Measurements from ENCODE around the gene TRAPPC12. TPM values are rescaled to one million over a fixed set of nuclear protein-coding genes. Genes with fewer than 3 reads are reported as not detected.

The TRAPPC12 gene
- total RNA-seq, 1 donor from 2014 or later = 78.9 TPM

DNA sequence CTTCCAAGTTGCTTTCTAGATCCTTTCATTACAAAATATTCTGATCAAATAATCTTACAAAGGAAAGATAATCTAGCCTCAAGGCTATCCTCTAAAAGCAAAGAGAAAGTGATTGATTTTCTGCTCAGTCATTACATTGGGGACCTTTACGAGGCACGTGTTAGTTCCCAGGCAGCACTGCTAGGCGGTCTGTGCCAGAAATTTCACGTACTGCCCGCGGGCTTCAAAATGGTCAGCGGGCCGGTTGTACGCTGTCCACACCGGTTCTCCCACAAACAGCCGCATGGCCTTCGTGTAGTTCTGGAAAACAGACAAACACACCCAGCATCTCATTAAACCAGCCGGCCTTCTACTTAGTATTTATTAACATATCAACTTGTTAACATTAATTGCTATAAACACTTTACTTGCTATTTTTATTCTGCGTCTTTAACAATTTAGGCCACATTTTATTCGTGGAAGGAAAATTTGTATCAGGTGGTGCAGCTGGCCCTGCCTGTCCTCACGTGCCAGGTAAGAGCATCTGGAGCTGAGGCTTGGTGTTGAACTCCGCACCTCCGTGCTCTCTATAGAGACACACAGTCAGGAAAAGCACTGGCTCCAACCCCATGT is 119.4 kb downstream of the TRAPPC12 start:
- no peak for DNase-seq (ENCODE audit: low spot score)

DNA sequence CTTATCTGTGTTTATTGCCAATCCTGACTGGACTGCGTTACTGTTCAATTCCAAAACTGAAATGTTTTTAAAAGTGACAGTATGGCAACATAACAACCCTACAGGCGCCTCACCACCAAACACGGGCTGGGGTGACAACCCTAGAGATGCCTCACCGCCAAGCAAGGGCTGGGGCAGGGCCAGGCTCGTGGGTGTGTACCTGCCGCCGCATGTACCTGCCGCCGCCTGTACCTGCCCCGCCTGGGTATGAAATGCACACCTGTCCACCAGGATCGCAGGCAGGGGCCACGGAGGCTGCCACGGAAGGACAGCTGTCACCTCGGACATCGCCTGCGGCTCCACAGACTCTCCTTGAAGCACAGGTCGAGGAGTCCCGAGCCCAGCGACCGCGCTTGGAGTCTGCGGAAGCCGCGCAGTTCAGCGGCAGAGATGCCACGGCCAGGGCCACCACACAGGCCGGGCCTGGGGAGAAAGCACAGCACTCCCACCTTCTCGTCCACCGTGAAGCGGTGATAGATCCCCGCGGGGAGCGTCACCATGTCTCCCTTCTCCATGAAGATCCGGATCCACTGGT is 120.9 kb downstream of the TRAPPC12 start:
- DNase-seq (ENCODE audit: low spot score) = no peak

DNA sequence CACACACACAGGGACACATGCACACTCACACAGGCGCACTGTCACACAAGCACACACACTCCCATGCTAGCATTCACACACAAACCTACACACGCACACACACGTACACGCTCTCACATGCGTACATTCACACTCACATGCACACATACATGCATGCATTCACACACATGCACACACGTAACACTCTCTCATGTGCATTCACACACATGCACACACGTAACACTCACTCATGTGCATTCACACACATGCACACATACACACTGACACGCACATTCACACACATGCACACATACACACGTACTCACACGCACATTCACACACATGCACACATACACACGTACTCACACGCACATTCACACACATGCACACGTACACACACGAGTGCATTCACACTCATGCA is 123.6 kb downstream of the TRAPPC12 start:
- no peak for DNase-seq (ENCODE audit: low spot score)

DNA sequence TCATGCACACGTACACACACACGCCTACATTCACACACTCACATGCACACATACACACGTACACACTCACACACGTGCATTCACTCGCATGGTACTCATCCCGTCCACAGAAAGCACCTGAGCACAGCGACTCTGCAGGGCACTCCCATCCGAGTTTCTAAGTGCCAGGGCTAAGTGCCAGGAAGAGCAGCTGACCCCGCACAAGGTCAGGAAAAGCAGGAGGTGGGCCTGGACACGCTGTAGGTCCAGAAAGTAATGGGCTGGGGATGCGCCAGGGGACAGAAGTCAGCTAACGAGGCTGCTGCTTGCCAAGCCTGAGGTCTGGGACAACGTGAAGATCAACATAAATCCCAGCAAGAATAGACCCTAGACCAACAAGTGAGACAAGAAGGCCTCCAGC is 124.0 kb downstream of the TRAPPC12 start:
- DNase-seq (ENCODE audit: low spot score) = no peak

DNA sequence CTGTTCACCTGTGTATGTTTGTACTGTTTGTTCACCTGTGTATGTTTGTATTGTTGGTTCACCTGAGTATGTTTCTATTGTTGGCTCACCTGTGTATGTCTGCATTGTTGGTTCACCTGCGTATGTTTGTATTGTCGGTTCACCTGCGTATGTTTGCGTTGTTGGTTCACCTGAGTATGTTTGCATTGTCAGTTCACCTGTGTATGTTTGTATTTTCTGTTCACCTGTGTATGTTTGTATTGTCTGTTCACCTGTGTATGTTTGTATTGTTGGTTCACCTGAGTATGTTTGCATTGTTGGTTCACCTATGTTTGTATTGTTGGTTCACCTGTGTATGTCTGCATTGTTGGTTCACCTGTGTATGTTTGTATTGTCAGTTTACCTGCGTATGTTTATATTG is 125.2 kb downstream of the TRAPPC12 start:
- no peak for DNase-seq (ENCODE audit: low spot score)

DNA sequence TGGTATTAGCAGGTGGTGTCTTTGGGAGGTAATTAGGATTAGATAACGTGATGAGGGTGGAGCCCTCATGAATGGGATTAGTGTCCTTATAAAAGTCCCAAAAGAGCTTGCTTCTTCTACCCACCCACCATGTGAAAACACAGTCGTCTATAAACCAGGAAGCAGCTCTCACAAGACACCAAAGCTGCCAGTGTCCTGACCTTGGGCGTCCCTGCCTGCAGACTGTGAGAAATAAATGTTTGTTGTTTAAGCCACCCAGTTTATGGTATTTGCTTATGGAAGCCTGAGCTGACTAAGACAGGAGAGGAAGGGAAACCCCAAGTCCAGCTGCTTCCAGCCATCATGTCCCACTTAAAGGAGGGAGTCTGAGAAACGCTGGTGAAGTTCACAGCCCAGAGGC is 126.3 kb downstream of the TRAPPC12 start:
- peak; percentile 28 for DNase-seq (ENCODE audit: low spot score)

DNA sequence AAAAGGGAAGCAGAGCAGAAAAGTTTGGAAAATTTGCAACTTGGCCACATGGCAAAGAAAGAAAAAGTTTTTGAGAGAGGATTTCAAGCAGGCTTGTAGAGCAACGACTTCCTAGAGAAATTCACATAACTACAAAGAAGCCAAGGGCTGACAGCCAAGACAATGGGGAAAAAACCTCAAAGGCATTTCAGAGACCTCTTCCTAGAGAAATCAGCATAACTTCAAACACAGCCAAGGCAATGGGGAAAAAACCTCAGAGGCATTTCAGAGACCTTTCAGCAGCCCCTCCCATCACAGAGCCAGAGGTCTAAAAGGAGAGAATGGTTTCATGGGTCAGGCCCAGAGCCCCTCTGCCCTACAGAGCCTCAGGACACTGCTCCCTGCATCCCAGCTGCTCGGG is 132.6 kb downstream of the TRAPPC12 start:
- peak; percentile 24 for DNase-seq (ENCODE audit: low spot score)

DNA sequence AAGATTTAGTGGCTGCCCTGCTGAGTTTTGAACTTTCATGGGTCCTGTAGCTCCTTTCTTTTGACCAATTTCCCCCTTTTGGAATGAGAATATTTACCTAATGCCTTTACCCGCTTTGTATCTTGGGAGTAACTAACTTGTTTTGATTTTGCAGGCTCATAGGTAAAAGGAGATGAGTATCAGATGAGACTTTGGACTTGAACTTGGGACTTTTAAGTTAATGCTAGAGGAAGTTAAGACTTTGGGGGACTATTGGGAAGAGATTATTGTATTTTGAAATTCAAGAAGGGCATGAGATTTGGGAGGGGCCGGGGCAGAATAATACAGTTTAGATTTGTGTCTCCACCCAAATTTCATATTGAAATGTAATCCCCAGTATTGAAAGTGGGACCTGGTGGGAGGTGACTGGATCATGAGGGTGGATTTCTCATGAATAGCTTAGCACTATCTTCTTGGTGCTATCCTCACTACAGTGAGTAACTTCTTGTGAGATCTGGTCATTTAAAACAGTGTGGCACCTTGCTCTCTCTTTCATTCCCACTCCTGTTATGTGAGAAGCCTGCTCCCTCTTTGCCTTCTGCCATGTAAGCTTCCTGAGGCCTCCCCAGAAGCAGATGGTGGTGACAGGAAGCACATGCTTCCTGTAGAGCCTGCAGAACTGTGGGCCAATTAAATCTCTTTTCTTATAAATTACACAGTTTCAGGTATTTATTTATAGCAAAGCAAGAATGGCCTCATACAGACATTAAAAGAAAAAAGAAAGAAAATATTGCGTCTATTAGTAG is 133.7 kb downstream of the TRAPPC12 start:
- no peak for DNase-seq (ENCODE audit: low spot score)

DNA sequence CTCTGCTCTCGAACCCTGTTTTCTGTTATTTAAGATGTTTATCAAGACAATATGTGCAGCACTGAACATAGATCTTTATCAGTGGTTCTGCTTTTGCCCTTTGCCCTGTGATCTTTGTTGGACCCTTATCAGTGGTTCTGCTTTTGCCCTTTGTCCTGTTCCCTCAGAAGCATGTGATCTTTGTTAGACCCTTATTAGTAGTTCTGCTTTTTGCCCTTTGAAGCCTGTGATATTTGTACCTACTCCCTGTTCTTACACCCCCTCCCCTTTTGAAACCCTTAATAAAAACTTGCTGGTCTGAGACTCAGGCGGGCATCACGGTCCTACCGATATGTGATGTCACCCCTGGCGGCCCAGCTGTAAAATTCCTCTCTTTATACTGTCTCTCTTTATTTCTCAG is 135.9 kb downstream of the TRAPPC12 start:
- peak; percentile 5 for DNase-seq (ENCODE audit: low spot score)

DNA sequence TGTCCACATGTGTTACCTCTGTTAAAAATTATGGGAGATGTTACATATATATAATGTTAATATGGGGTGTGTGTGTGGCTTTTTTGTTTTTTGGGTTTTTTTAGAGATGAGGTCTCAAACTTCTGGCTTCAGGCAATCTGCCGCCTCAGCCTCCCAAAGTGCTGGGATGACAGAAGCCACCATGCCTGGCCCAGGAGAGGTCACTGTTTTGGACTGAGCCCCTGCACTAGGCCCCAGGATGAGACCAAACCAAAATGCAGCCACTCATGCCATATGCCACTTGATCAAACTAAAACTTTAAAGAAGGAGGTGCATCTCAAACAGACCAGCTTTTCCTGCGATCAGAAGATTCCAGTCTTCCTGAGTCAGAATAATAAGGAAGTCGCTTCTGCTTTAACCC is 137.3 kb downstream of the TRAPPC12 start:
- no peak for DNase-seq (ENCODE audit: low spot score)

DNA sequence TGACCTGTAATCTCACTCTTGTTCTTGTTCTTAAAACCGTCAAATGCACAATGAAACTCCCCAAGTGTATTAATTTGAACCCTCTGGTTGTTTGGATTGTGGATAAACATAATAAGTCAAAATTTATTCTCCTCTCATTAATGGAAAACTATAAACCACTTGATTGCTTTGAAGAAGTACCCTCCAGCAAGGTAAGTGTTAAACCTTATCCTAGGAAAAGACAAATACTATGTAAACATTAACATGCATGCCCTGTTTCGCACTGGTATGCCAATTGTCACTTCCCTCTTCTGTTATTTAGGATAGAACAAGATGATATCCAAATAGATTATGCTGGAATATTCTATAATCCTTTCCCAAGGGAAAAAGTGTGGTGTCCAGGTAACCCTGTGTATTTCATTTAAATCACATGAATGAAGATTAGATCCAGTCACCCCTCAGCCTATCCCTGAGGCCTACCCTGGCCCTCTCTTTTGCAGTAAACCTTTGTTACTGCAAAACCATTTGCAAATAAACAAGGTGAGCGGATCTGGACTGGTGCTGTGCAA is 138.5 kb downstream of the TRAPPC12 start:
- DNase-seq (ENCODE audit: low spot score) = no peak

DNA sequence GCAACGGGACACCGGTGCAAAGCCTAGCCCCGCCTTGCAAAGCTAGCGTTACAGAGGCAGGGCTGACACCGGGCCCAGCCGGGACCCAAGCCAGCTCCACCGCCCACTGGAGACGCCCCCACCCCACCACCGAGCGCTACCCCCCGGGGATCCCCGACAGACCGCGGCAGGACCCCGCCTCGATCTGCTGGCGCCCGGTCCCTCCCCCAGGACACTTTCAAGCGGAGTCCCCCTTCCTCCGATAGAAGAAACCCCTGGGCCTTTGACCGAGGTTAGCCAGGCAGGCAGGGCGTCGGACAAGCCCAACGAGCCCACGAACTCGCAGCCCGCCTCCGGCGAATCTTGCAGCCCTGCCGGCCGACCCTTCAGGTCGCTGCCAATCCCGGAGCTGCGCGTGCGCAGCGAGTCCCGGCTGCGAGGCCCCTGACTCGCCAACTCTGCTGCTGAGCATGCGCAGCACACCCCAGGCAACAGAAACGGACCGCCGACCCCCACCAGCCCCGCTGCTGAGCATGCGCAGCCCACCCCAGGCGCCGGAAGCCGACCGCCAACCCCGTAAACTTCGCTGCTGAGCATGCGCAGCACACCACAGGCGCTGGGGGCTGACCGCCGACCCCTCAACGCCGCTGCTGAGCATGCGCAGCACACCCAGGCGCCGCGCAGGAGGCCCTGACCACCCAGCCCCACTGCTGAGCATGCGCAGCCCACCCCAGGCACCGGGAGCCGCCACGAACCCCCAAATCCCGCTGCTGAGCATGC is 139.2 kb downstream of the TRAPPC12 start:
- DNase-seq (ENCODE audit: low spot score) = peak; percentile 99

DNA sequence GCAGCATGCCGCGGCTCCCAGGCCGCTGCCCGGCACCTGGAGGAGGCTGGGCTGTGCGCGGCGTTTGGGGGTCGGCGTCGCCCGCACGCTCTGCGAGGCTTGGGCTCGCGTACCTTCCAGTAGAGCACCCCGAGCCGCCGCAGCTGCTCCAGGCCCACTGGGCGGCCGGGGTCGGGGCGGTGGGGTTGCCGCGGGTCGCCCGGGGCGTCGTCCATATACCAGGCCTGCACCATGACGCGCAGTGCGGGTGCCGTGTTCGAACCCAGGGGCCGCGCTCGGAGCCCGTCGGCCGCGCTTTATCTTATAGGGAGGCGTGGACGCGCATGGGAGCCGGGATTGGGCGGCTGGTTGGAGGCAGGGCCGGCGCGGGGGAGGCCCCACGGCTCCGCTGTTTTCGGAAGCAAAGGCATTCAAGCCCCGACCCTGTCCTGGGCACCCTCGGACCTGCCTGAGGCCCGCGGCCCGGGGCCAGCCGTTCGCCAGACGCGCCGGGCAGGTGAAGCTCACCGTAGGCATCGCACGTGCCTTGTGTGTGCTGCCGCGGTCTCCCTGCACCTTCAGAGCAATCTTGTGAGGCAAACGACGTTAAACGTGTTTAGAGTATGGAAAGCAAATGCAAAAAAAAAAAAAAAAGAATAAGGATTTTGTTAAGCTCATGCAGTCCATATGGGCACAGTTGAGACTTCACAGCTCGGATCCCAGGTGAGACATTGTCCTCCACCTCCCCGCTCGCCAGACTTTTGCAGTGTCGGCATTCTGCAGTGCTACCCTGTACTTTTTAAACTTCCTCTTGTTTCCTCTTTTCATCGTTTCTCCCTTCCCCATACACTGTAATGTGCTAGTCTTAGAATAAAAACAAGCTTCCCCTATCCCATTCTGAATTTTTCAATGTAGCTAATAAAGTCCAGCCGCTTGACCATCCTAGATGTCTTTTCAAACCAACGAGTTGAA is 140.0 kb downstream of the TRAPPC12 start, which contains the start of gene ADI1:
Gene ADI1, minus strand, starts transcription at position 277 of the 951 bp plus-strand sequence. Its CDS starts 44 bp downstream, at position 233.
- peak; percentile 94 for DNase-seq (ENCODE audit: low spot score)

DNA sequence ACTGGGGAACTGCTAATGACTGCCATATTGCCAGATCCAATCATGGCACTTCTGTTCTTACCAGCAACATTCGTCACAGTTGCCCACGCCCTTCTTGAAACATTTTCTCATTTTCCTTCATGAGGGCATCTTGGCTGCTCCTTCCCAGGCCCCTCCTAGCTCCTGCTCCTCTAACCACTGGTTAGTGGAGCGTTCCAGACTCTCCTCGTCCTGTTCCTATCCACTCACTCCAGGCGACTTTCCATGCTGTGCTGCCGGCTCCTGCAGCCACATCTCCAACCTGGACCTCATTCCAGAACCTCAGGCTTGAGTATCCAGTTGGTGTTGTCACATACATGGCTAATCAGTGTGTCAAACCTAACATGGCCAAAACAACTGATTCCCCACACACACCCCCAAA is 141.1 kb downstream of the TRAPPC12 start:
- no peak for DNase-seq (ENCODE audit: low spot score)

DNA sequence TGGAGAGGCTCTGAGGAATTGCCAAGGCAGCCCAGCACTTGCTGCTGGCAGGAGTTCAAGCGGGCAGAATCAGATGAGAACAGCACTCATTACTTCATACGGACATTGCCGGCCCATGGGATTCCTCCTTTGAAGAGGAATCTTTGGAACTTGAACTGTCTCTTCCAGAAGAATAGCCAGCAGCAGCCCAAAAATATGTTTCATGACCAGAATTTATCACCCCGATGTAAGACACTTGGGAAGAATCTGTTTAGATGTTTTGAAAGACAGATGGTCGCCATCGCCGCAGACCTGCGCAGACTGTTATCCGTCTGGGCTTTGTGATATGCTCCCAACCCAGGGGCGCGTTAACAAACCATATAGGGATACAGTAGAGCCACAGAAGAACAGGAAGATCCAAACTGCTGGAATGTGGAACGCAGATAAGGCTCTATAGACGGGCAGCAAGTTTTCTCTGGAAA is 143.5 kb downstream of the TRAPPC12 start:
- no peak for DNase-seq (ENCODE audit: low spot score)

DNA sequence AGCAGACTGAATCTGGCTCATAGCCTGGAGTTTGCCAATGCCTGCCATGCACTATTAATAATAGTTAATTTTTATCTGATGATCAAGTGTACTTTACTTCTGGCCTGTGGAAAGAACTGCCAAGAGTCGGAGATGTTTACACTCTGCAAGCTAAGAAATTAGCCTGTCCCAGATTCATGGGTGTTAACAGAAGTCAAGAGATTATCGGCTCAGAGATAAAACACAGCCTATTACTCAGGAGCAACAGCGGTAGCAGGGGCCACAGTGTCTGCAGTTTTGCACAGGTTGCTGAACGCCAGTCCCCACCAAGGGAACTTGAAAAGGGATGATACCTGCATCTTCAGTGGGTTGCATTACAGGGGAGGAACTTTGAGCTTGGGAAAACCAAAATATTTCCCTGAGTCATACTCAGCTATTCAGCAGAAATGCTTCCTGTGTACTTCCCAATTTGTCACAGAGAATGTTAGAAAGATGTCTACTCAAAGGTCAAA is 144.1 kb downstream of the TRAPPC12 start:
- DNase-seq (ENCODE audit: low spot score) = no peak

DNA sequence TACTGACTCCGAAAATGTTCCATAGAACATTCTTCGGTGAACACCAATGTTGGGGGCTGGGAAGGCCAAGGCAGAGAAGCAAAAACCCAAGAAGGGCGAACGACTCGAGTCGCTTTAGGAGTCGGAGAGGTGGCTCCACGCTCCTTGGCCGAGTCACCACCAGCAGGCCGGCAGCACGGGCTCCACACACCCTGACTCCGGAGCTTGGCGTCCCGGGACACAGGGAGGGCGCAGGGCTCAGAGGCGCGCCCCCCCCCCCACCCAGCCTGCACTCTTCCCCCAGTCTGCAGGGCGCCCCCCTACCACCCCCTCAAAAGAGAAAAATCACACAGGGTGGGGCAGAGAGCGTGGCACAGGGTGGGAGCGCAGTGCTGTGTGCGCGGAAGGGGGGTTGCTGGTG is 147.4 kb downstream of the TRAPPC12 start:
- DNase-seq (ENCODE audit: low spot score) = no peak

DNA sequence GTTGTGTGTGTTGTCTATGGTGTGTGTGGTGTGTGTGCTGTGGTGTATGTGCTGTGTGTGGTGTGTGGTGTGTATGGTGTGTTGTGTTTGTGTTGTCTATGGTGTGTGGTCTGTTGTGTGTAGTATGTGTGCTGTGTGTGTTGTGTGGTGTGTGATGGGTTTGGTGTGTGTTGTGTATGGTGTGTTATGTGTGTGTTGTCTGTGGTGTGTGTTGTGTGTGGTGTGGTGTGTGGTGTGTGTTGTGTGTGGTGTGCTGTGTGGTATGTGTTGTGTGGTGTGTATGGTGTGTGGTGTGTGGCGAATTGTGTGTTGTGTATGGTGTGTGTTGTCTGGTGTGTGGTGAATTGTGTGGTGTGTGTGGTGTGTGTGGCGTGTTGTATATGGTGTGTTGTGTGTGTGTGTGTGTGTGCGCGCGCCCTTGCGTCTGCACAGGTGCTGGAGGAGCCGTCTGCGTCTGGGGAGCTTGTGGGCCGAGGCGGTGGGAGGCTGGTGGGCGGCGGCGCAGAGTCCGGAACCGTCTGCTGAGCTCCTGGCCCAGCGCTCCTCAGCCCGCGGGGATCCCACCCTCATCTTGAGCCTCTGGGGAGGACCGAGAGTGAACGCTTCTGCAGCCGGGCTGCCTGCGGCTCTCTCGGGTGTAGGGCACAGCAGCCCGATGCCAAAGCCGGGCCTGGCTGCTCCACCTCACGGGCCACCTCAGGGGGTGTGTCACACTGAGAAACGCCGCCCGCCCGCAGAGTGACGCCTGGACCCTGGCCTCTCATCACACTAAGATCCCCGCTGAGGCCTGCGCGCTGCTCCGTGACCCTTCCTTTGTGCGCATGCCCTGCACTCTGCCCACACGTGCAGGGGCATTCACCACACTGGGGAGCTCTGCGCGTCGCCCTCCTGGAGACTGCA is 148.6 kb downstream of the TRAPPC12 start:
- no peak for DNase-seq (ENCODE audit: low spot score)
